OCI-LY3 (cell line): Measurements from ENCODE around the gene MAML2.
A peak's percentile ranks its signal among the peaks of the same experiment; 100 is the strongest.
"Not testable (repeated sequence)": the region's sequence is repeated elsewhere in the genome, so short reads cannot be mapped to it uniquely, and the experiment has no call there.

Experiments used
- H2AFZ ChIP-seq: fragments of 200-600, 300-600 bp; shearing (Covaris generic); 2 replicates; pipeline ENCODE4 v1.6.0; 2014; ENCODE audit warnings: antibody characterized with exemption, low read depth, low read length
- H3K27ac ChIP-seq: fragments of 200-600, 300-600 bp; sonication (generic); 2 replicates; pipeline ENCODE4 v1.5.1; 2014; ENCODE audit warnings: mild to moderate bottlenecking, low read length, moderate library complexity, mixed read lengths
- H3K27me3 ChIP-seq: fragments of 200-600, 300-600 bp; sonication (generic); 2 replicates; pipeline ENCODE4 v1.6.1; 2014; ENCODE audit warnings: low read depth, low read length, mixed read lengths
- H3K36me3 ChIP-seq: fragments of 200-600, 300-600 bp; sonication (generic); replicated peaks from 2 replicates; pipeline ENCODE3; 2014; ENCODE audit warnings: low read depth, low read length, mixed read lengths
- H3K4me1 ChIP-seq: fragments of 300-600, 200-600 bp; sonication (generic); 2 replicates; pipeline ENCODE4 v1.6.1; 2014; ENCODE audit warnings: low read length, mixed read lengths
- H3K4me2 ChIP-seq: fragments of 200-600, 300-600 bp; sonication (generic); 2 replicates; pipeline ENCODE4 v1.6.1; 2014; ENCODE audit warnings: low read length, mixed read lengths
- H3K4me3 ChIP-seq: fragments of 300-600, 200-600 bp; sonication (generic); 2 replicates; pipeline ENCODE4 v1.5.1; 2014; ENCODE audit warnings: antibody characterized with exemption, mild to moderate bottlenecking, low read length, moderate library complexity
- H3K79me2 ChIP-seq: fragments of 300-600, 200-600 bp; shearing (Covaris generic); 2 replicates; pipeline ENCODE4 v1.6.1; 2014; ENCODE audit warnings: mild to moderate bottlenecking, low read length, mixed read lengths
- H3K9ac ChIP-seq: fragments of 300-600, 200-600 bp; shearing (Covaris generic); 2 replicates; pipeline ENCODE4 v1.6.0; 2014; ENCODE audit warnings: mild to moderate bottlenecking, low read length, moderate library complexity
- H3K9me3 ChIP-seq: fragments of 200-600, 300-600 bp; shearing (Covaris generic); 2 replicates; pipeline ENCODE4 v1.6.1; 2014; ENCODE audit warnings: low read length, mixed read lengths; ENCODE audit not compliant: insufficient read depth
- H4K20me1 ChIP-seq: fragments of 200-600, 300-600 bp; sonication (generic); 2 replicates; pipeline ENCODE4 v1.6.1; 2016; ENCODE audit warnings: low read length, mixed read lengths; ENCODE audit not compliant: insufficient read depth
- CTCF ChIP-seq: fragments of 200-600, 300-600 bp; sonication (generic); IDR thresholded peaks from 2 replicates; pipeline ENCODE4 v1.5.1; 2014; ENCODE audit warnings: antibody characterized with exemption, low read length, low read depth
- EZH2phosphoT487 ChIP-seq: fragments of 200-600 bp; shearing (Covaris generic); IDR thresholded peaks from 2 replicates; pipeline ENCODE4 v1.6.1; 2018; ENCODE audit warnings: antibody characterized with exemption, mixed run types, low read depth

The MAML2 gene

DNA sequence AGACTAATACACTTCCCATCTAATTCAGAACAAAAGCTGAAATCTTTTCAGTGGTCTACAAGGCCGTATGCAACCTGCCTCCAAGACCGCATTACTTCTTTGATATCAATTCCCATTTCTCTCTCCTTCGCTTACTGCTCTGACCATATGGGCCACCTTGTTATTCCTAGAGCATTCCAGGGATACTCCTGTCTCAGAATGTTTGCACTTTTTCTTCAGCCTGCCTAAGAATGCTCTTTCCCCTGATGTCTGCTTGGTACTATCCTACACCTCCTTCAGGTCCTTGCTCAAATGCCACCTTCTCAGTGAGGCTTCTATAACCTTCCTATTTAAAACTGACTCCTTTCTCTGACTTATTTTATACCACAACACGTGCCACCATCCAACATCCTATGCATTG, 71.2 kb downstream of the MAML2 start:
- Histone ChIP-seq H3K4me2 (no peak overlapping the region), H3K9ac (no peak overlapping the region), H3K79me2 (peaks cover 6% of the 10 kb centered on the region; the same call in 1 of the 2 replicates), H3K27me3 (no peaks in the 10 kb centered on the region), H3K9me3 (no peaks in the 10 kb centered on the region), H4K20me1 (no peaks in the 10 kb centered on the region), H3K27ac (no peak overlapping the region), H2AFZ (no peak overlapping the region), H3K4me1 (peaks cover 32% of the 10 kb centered on the region), H3K36me3 (peaks cover 3% of the 10 kb centered on the region), H3K4me3 (no peak overlapping the region)
- no peak for TF ChIP-seq CTCF

DNA sequence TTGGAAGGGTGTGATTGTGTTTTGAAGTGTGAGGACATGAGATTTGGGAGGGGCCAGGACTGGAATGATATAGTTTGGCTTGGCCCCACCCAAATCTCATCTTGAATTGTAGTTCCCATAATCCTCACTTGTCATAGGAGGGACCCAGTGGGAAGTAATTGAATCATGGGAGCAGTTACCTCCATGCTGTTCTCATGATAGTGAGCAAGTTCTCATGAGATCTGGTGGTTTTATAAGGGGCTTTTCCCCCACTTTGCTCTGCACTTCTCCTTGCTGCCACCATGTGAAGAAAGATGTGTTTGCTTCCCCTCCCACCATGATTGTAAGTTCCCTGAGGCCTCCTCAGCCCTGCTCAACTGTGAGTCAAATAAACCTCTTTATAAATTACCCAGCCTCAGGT, 71.6 kb downstream of the MAML2 start:
- peaks cover 36% of the 10 kb centered on the region for H3K4me1 ChIP-seq
- not testable (repeated sequence) for H3K79me2 ChIP-seq, H3K4me3 ChIP-seq, H3K27me3 ChIP-seq, H3K9ac ChIP-seq, H3K9me3 ChIP-seq, H3K27ac ChIP-seq, H3K36me3 ChIP-seq, H2AFZ ChIP-seq, H3K4me2 ChIP-seq, H4K20me1 ChIP-seq

DNA sequence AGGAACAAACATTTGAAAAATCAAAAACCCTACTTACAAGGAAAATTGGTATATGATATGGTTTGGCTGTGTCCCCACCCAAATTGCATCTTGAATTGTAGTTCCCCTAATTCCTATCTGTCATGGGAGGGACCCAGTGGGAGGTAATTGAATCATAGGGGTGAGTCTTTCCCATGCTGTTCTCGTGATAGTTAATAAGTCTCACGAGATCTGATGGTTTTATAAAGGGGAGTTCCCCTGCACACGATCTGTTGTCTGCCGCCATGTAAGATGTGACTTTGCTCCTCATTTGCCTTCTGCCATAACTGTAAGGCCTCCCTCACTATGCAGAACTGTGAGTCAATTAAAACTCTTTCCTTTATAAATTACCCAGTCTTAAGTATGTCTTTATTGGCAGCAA, 74.5 kb downstream of the MAML2 start:
- Histone ChIP-seq H3K4me1 (peaks cover 41% of the 10 kb centered on the region), H3K27ac (peak overlapping the region; percentile 91), H3K79me2 (peaks cover 12% of the 10 kb centered on the region; the same call in 1 of the 2 replicates), H3K4me2 (peak overlapping the region; percentile 77), H3K4me3 (peak overlapping the region; percentile 33; the same call in 1 of the 2 replicates), H3K9ac (peak overlapping the region; percentile 43; the same call in 1 of the 2 replicates)
- not testable (repeated sequence) for H3K9me3 ChIP-seq, H3K27me3 ChIP-seq, H4K20me1 ChIP-seq, H3K36me3 ChIP-seq, H2AFZ ChIP-seq

- Histone ChIP-seq H3K9ac (peak overlapping the region; percentile 43; the same call in 1 of the 2 replicates), H3K79me2 (peaks cover 12% of the 10 kb centered on the region; the same call in 1 of the 2 replicates), H3K4me1 (peaks cover 37% of the 10 kb centered on the region), H3K4me2 (peak overlapping the region; percentile 77), H3K36me3 (peaks cover 3% of the 10 kb centered on the region), H2AFZ (no peak overlapping the region), H3K4me3 (peak overlapping the region; percentile 42), H4K20me1 (no peaks in the 10 kb centered on the region), H3K27ac (peak overlapping the region; percentile 91), H3K9me3 (no peaks in the 10 kb centered on the region), H3K27me3 (no peaks in the 10 kb centered on the region)
- TF ChIP-seq CTCF (no peak), EZH2phosphoT487 (no peak)
These were observed 75.4 kb downstream of the MAML2 start for GRCh38 chr11:96267496-96268032.

DNA sequence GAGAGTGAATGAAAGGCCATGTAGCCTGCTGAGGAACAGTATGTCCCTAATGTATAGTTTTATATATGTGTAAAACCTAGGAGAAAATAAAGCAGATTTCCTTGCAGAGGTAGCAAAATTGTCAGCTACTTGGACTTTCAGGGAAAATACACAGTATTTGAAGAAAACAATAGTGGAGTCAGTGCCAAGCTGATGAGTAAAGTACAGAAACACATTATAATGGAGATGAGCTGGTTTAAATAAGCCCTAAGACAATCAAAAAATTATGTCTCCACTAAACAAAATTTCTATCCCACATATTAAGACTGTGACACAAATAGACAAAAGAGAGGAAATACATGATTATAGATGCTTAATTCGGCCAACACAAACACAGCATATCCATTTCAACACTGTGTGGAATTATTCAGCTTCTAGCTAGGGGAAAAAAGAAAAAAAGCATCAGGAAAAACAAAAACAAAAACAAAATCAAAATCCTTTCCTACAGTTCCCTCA, 75.9 kb downstream of the MAML2 start:
- Histone ChIP-seq H3K9me3 (no peaks in the 10 kb centered on the region), H2AFZ (no peak overlapping the region), H3K9ac (no peak overlapping the region; the same call in 1 of the 2 replicates), H3K27me3 (no peaks in the 10 kb centered on the region), H3K27ac (peak overlapping the region; percentile 91), H3K36me3 (peaks cover 3% of the 10 kb centered on the region), H3K4me2 (peak overlapping the region; percentile 77), H3K79me2 (peaks cover 12% of the 10 kb centered on the region; the same call in 1 of the 2 replicates), H3K4me3 (peak overlapping the region; percentile 42), H4K20me1 (no peaks in the 10 kb centered on the region), H3K4me1 (peaks cover 37% of the 10 kb centered on the region)
- TF ChIP-seq CTCF (no peak), EZH2phosphoT487 (no peak)
